ENCODE measurements around the gene BAIAP2L2. TPM values are rescaled to one million over a fixed set of nuclear protein-coding genes. Genes with fewer than 3 reads are reported as not detected.
"Not testable (repeated sequence)": the region's sequence is repeated elsewhere in the genome, so short reads cannot be mapped to it uniquely, and the experiment has no call there.

Gene BAIAP2L2
- polyA plus RNA-seq, 2 donors, result 2.6 to 34.5 TPM

GRCh38 chr22:38042488-38042790, 68.0 kb downstream of the BAIAP2L2 start:
- H3K27me3 ChIP-seq (ENCODE audit: control insufficient read depth in 1 of 2, insufficient read depth in 2 of 2, low read length in 2 of 2), result no peaks in the 10 kb centered on the region
- whole genome bisulfite sequencing, 2 donors, result 50 to 61% methylated on average over 1 of the region's 1 CpG
- H3K27ac ChIP-seq (ENCODE audit: low read depth in 2 of 2, low read length in 1 of 2), result no peak overlapping the region
- no peak overlapping the region for H3K4me3 ChIP-seq (ENCODE audit: low read depth in 1 of 2, low read length in 2 of 2)
- H3K36me3 ChIP-seq (ENCODE audit: control insufficient read depth in 2 of 2, insufficient read depth in 2 of 2, low read length in 1 of 2), result no peaks in the 10 kb centered on the region
- no peaks in the 10 kb centered on the region for H3K4me1 ChIP-seq (ENCODE audit: control insufficient read depth in 2 of 2, insufficient read depth in 2 of 2, low read length in 1 of 2)
- no peaks in the 10 kb centered on the region for H3K9me3 ChIP-seq (ENCODE audit: control insufficient read depth in 2 of 2, insufficient read depth in 1 of 2, low read depth in 1 of 2, low read length in 1 of 2)

GRCh38 chr22:38041760-38042487, 68.6 kb downstream of the BAIAP2L2 start:
- no peaks in the 10 kb centered on the region for H3K4me1 ChIP-seq (ENCODE audit: control insufficient read depth in 2 of 2, insufficient read depth in 2 of 2, low read length in 1 of 2)
- 72 to 73% methylated on average over 5 of the region's 5 CpGs for WGBS, 2 donors
- H3K4me3 ChIP-seq (ENCODE audit: low read depth in 1 of 2, low read length in 2 of 2), result no peak overlapping the region
- H3K9me3 ChIP-seq (ENCODE audit: control insufficient read depth in 2 of 2, insufficient read depth in 1 of 2, low read depth in 1 of 2, low read length in 1 of 2), result no peaks in the 10 kb centered on the region
- H3K27me3 ChIP-seq (ENCODE audit: control insufficient read depth in 1 of 2, insufficient read depth in 2 of 2, low read length in 2 of 2), result no peaks in the 10 kb centered on the region
- H3K27ac ChIP-seq (ENCODE audit: low read depth in 2 of 2, low read length in 1 of 2), result no peak overlapping the region
- H3K36me3 ChIP-seq (ENCODE audit: control insufficient read depth in 2 of 2, insufficient read depth in 2 of 2, low read length in 1 of 2), result no peaks in the 10 kb centered on the region

- H3K27ac ChIP-seq (ENCODE audit: low read depth in 2 of 2, low read length in 1 of 2), result no peak overlapping the region
- no peaks in the 10 kb centered on the region for H3K4me1 ChIP-seq (ENCODE audit: control insufficient read depth in 2 of 2, insufficient read depth in 2 of 2, low read length in 1 of 2)
- no peaks in the 10 kb centered on the region for H3K27me3 ChIP-seq (ENCODE audit: control insufficient read depth in 1 of 2, insufficient read depth in 2 of 2, low read length in 2 of 2)
- 83 to 84% methylated on average over 20 of the region's 20 CpGs for WGBS, 2 donors
- H3K9me3 ChIP-seq (ENCODE audit: control insufficient read depth in 2 of 2, insufficient read depth in 1 of 2, low read depth in 1 of 2, low read length in 1 of 2), result no peaks in the 10 kb centered on the region
- H3K4me3 ChIP-seq (ENCODE audit: low read depth in 1 of 2, low read length in 2 of 2), result no peak overlapping the region
- H3K36me3 ChIP-seq (ENCODE audit: control insufficient read depth in 2 of 2, insufficient read depth in 2 of 2, low read length in 1 of 2), result no peaks in the 10 kb centered on the region
Measured at GRCh38 chr22:38040953-38041759, 69.3 kb downstream of the BAIAP2L2 start.

GRCh38 chr22:38038890-38039812, 71.3 kb downstream of the BAIAP2L2 start:
- H3K36me3 ChIP-seq (ENCODE audit: control insufficient read depth in 2 of 2, insufficient read depth in 2 of 2, low read length in 1 of 2), result no peaks in the 10 kb centered on the region
- H3K27ac ChIP-seq (ENCODE audit: low read depth in 2 of 2, low read length in 1 of 2), result peak overlapping the region in 1 of 2 donors; percentile 15
- no peak overlapping the region for H3K4me3 ChIP-seq (ENCODE audit: low read depth in 1 of 2, low read length in 2 of 2)
- peaks cover 5 to 7% of the 10 kb centered on the region in 2 donors for H3K4me1 ChIP-seq (ENCODE audit: control insufficient read depth in 2 of 2, insufficient read depth in 2 of 2, low read length in 1 of 2)
- no peaks in the 10 kb centered on the region for H3K27me3 ChIP-seq (ENCODE audit: control insufficient read depth in 1 of 2, insufficient read depth in 2 of 2, low read length in 2 of 2)
- H3K9me3 ChIP-seq (ENCODE audit: control insufficient read depth in 2 of 2, insufficient read depth in 1 of 2, low read depth in 1 of 2, low read length in 1 of 2), result no peaks in the 10 kb centered on the region
- WGBS, 2 donors, result 79 to 80% methylated on average over 46 of the region's 46 CpGs

- H3K4me3 ChIP-seq (ENCODE audit: low read depth in 1 of 2, low read length in 2 of 2), result no peak overlapping the region
- H3K9me3 ChIP-seq (ENCODE audit: control insufficient read depth in 2 of 2, insufficient read depth in 1 of 2, low read depth in 1 of 2, low read length in 1 of 2), result no peaks in the 10 kb centered on the region
- WGBS, 2 donors, result 94% methylated on average over 20 to 23 of the region's 23 CpGs
- H3K27me3 ChIP-seq (ENCODE audit: control insufficient read depth in 1 of 2, insufficient read depth in 2 of 2, low read length in 2 of 2), result no peaks in the 10 kb centered on the region
- H3K4me1 ChIP-seq (ENCODE audit: control insufficient read depth in 2 of 2, insufficient read depth in 2 of 2, low read length in 1 of 2), result peaks cover 11 to 13% of the 10 kb centered on the region in 2 donors
- H3K36me3 ChIP-seq (ENCODE audit: control insufficient read depth in 2 of 2, insufficient read depth in 2 of 2, low read length in 1 of 2), result no peaks in the 10 kb centered on the region
- peak overlapping the region in 1 of 2 donors; percentile 15 for H3K27ac ChIP-seq (ENCODE audit: low read depth in 2 of 2, low read length in 1 of 2)
Measured at GRCh38 chr22:38038426-38038825, 72.1 kb downstream of the BAIAP2L2 start.

- H3K27ac ChIP-seq (ENCODE audit: low read depth in 2 of 2, low read length in 1 of 2); H3K27me3 ChIP-seq (ENCODE audit: control insufficient read depth in 1 of 2, insufficient read depth in 2 of 2, low read length in 2 of 2); H3K4me3 ChIP-seq (ENCODE audit: low read depth in 1 of 2, low read length in 2 of 2); H3K36me3 ChIP-seq (ENCODE audit: control insufficient read depth in 2 of 2, insufficient read depth in 2 of 2, low read length in 1 of 2); H3K9me3 ChIP-seq (ENCODE audit: control insufficient read depth in 2 of 2, insufficient read depth in 1 of 2, low read depth in 1 of 2, low read length in 1 of 2): not testable (repeated sequence)
- peaks cover 11 to 16% of the 10 kb centered on the region in 2 donors for H3K4me1 ChIP-seq (ENCODE audit: control insufficient read depth in 2 of 2, insufficient read depth in 2 of 2, low read length in 1 of 2)
- 85 to 92% methylated on average over 13 of the region's 13 CpGs for WGBS, 2 donors
Measured at GRCh38 chr22:38037367-38038150, 72.9 kb downstream of the BAIAP2L2 start.

GRCh38 chr22:38036392-38037062, 74.0 kb downstream of the BAIAP2L2 start:
- H3K4me3 ChIP-seq (ENCODE audit: low read depth in 1 of 2, low read length in 2 of 2), result no peak overlapping the region
- no peak overlapping the region for H3K27ac ChIP-seq (ENCODE audit: low read depth in 2 of 2, low read length in 1 of 2)
- H3K4me1 ChIP-seq (ENCODE audit: control insufficient read depth in 2 of 2, insufficient read depth in 2 of 2, low read length in 1 of 2), result peaks cover 11 to 16% of the 10 kb centered on the region in 2 donors
- 75 to 77% methylated on average over 10 of the region's 10 CpGs for WGBS, 2 donors
- no peaks in the 10 kb centered on the region for H3K27me3 ChIP-seq (ENCODE audit: control insufficient read depth in 1 of 2, insufficient read depth in 2 of 2, low read length in 2 of 2)
- no peaks in the 10 kb centered on the region for H3K36me3 ChIP-seq (ENCODE audit: control insufficient read depth in 2 of 2, insufficient read depth in 2 of 2, low read length in 1 of 2)
- no peaks in the 10 kb centered on the region for H3K9me3 ChIP-seq (ENCODE audit: control insufficient read depth in 2 of 2, insufficient read depth in 1 of 2, low read depth in 1 of 2, low read length in 1 of 2)

GRCh38 chr22:38035530-38035885, 75.0 kb downstream of the BAIAP2L2 start:
- H3K36me3 ChIP-seq (ENCODE audit: control insufficient read depth in 2 of 2, insufficient read depth in 2 of 2, low read length in 1 of 2), result no peaks in the 10 kb centered on the region
- H3K9me3 ChIP-seq (ENCODE audit: control insufficient read depth in 2 of 2, insufficient read depth in 1 of 2, low read depth in 1 of 2, low read length in 1 of 2), result no peaks in the 10 kb centered on the region
- no peak overlapping the region for H3K4me3 ChIP-seq (ENCODE audit: low read depth in 1 of 2, low read length in 2 of 2)
- 85 to 90% methylated on average over 9 of the region's 9 CpGs for WGBS, 2 donors
- H3K27ac ChIP-seq (ENCODE audit: low read depth in 2 of 2, low read length in 1 of 2), result peak overlapping the region in 1 of 2 donors; percentile 7
- H3K4me1 ChIP-seq (ENCODE audit: control insufficient read depth in 2 of 2, insufficient read depth in 2 of 2, low read length in 1 of 2), result peaks cover 11 to 16% of the 10 kb centered on the region in 2 donors
- H3K27me3 ChIP-seq (ENCODE audit: control insufficient read depth in 1 of 2, insufficient read depth in 2 of 2, low read length in 2 of 2), result no peaks in the 10 kb centered on the region
